Measurements from ENCODE around the gene ADGRG6. TPM values are rescaled to one million over a fixed set of nuclear protein-coding genes. Genes with fewer than 3 reads are reported as not detected.

The ADGRG6 gene
- total and polyA plus RNA-seq, 10 of the 15 experiments (the other 5 are each of a cell fraction or from before 2014, with no cell fraction given): 0.01 to 0.24 (median 0.13) TPM; not detected in 7

DNA sequence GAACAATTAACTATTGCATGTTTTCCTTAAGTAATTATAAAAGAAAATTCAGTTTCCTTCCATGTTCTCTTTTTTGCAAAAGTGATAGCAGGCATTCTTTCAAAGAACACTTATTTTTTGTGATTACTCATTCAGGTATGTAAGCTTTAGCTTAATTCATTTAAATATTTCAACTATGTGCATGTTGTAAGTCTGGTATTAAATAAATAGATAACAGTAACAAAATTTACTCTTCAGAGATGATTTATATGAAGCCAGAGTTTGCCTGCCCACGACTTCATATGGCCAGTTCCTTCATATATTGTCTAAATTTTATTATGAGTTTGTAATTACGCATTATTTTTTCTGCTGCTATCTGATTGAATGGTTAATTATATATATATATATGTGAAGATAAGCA, 110.9 kb downstream of the ADGRG6 start:
- DNase-seq (ENCODE audit: low read depth, low spot score) (no peak), FAIRE-seq (no peak), ATAC-seq (no peak)
- ChIA-PET RAD21 (ENCODE audit: unreplicated experiment) (no interaction called here), CTCF (no interaction called here), POLR2A (no interaction called here), SMC1A (ENCODE audit: uncharacterized antibody, unreplicated experiment) (no interaction called here)
- Histone ChIP-seq H3K36me3 (ENCODE audit: control insufficient read depth in 2 of 2, insufficient read depth in 2 of 2, low read length in 1 of 2) (no peaks in the 10 kb centered on the region), H2AFZ (ENCODE audit: control insufficient read depth, low read depth, low read length) (no peak overlapping the region), H3K79me2 (ENCODE audit: control insufficient read depth, insufficient read depth, low read length) (no peaks in the 10 kb centered on the region), H3K9ac (ENCODE audit: control insufficient read depth, insufficient read depth, low read length) (no peak overlapping the region), H3K9me3 (replicated peaks; ENCODE audit: control insufficient read depth, insufficient read depth, low read length) (no peaks in the 10 kb centered on the region), H3K27me3 (replicated peaks in 1 of 2; ENCODE audit: control insufficient read depth in 2 of 2, insufficient read depth in 2 of 2, low read length in 1 of 2) (no peaks in the 10 kb centered on the region; a peak in 1 of 4 replicates), H3K4me1 (ENCODE audit: control insufficient read depth, insufficient read depth, low read length) (no peaks in the 10 kb centered on the region), H4K20me1 (ENCODE audit: control insufficient read depth, insufficient read depth) (no peaks in the 10 kb centered on the region), H3K27ac (ENCODE audit: control insufficient read depth, insufficient read depth) (no peak overlapping the region), H3K4me3 (no peak overlapping the region), H3K4me2 (ENCODE audit: control insufficient read depth, insufficient read depth) (no peak overlapping the region)
- WGBS (ENCODE audit: insufficient coverage, insufficient replicate concordance, low lambda C conversion rate, missing lambda C conversion rate): 45% methylated on average over 2 of the region's 2 CpGs
- no TSS peak for BruUV-seq (replicated peaks)
- intact Hi-C loops (cut with micrococcal nuclease; ENCODE audit: unreplicated experiment) (no loop called here), in situ Hi-C loops (cut with MboI) (no loop called here)
- TF ChIP-seq HDAC6 (IDR thresholded peaks at IDR 0.05; ENCODE audit: unreplicated experiment) (no peak), NR2F1 (conservative IDR thresholded peaks at IDR 0.05) (no peak), BACH1 (IDR thresholded peaks at IDR 0.05; ENCODE audit: borderline replicate concordance) (no peak), GATAD2B (conservative IDR thresholded peaks at IDR 0.05; ENCODE audit: low read depth) (no peak), SMAD5 (IDR thresholded peaks at IDR 0.05; ENCODE audit: low read depth) (no peak), TCF3 (IDR thresholded peaks at IDR 0.05; ENCODE audit: borderline replicate concordance, insufficient read depth, low read depth, low read length) (no peak), EGR1 (IDR thresholded peaks at IDR 0.05; ENCODE audit: borderline replicate concordance in 1 of 2, low read depth in 2 of 2, low read length in 2 of 2) (no peak), TAF1 (IDR thresholded peaks at IDR 0.05; ENCODE audit: borderline replicate concordance, low read depth, low read length) (no peak), RB1 (IDR thresholded peaks at IDR 0.05; ENCODE audit: borderline replicate concordance) (no peak), POLR2A (IDR thresholded peaks at IDR 0.05; ENCODE audit: low read depth, low read length) (no peak), ZSCAN29 (IDR thresholded peaks at IDR 0.05) (no peak), SPI1 (IDR thresholded peaks at IDR 0.05; ENCODE audit: borderline replicate concordance, insufficient read depth, low read depth, low read length) (no peak)
- TF ChIP-seq, protein P1, sequence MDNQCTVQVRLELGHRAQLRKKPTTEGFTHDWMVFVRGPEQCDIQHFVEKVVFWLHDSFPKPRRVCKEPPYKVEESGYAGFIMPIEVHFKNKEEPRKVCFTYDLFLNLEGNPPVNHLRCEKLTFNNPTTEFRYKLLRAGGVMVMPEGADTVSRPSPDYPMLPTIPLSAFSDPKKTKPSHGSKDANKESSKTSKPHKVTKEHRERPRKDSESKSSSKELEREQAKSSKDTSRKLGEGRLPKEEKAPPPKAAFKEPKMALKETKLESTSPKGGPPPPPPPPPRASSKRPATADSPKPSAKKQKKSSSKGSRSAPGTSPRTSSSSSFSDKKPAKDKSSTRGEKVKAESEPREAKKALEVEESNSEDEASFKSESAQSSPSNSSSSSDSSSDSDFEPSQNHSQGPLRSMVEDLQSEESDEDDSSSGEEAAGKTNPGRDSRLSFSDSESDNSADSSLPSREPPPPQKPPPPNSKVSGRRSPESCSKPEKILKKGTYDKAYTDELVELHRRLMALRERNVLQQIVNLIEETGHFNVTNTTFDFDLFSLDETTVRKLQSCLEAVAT (IDR thresholded peaks at IDR 0.05): no peak
- TF ChIP-seq, protein P2, sequence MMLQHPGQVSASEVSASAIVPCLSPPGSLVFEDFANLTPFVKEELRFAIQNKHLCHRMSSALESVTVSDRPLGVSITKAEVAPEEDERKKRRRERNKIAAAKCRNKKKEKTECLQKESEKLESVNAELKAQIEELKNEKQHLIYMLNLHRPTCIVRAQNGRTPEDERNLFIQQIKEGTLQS (IDR thresholded peaks at IDR 0.05; ENCODE audit: borderline replicate concordance, extremely low read depth, low read depth, low read length): no peak
- TF ChIP-seq, protein P3, sequence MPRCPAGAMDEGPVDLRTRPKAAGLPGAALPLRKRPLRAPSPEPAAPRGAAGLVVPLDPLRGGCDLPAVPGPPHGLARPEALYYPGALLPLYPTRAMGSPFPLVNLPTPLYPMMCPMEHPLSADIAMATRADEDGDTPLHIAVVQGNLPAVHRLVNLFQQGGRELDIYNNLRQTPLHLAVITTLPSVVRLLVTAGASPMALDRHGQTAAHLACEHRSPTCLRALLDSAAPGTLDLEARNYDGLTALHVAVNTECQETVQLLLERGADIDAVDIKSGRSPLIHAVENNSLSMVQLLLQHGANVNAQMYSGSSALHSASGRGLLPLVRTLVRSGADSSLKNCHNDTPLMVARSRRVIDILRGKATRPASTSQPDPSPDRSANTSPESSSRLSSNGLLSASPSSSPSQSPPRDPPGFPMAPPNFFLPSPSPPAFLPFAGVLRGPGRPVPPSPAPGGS (IDR thresholded peaks at IDR 0.05; ENCODE audit: borderline replicate concordance, insufficient read depth, low read depth, low read length, poor library complexity, severe bottlenecking): no peak
- TF ChIP-seq, protein P4, sequence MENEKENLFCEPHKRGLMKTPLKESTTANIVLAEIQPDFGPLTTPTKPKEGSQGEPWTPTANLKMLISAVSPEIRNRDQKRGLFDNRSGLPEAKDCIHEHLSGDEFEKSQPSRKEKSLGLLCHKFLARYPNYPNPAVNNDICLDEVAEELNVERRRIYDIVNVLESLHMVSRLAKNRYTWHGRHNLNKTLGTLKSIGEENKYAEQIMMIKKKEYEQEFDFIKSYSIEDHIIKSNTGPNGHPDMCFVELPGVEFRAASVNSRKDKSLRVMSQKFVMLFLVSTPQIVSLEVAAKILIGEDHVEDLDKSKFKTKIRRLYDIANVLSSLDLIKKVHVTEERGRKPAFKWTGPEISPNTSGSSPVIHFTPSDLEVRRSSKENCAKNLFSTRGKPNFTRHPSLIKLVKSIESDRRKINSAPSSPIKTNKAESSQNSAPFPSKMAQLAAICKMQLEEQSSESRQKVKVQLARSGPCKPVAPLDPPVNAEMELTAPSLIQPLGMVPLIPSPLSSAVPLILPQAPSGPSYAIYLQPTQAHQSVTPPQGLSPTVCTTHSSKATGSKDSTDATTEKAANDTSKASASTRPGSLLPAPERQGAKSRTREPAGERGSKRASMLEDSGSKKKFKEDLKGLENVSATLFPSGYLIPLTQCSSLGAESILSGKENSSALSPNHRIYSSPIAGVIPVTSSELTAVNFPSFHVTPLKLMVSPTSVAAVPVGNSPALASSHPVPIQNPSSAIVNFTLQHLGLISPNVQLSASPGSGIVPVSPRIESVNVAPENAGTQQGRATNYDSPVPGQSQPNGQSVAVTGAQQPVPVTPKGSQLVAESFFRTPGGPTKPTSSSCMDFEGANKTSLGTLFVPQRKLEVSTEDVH (IDR thresholded peaks at IDR 0.05; ENCODE audit: low read depth, partially characterized antibody): no peak
